Esophagus squamous epithelium (tissue), 4 donors: Measurements from ENCODE around the gene ACAP1.

ENCODE experiments used
- CTCF ChIP-seq, 6 experiments: fragments of 450-650 bp in 4 of 6; fragments of 200-600 bp in 2 of 6; sonication (generic) in 2 of 6; IDR thresholded peaks; one replicate each; pipeline ENCODE4 v1.5.1; 2016 to 2019; ENCODE audit warnings: antibody characterized with exemption in 6 of 6, mild to moderate bottlenecking in 4 of 6, moderate library complexity in 4 of 6
- POLR2A ChIP-seq, 4 donors: fragments of 450-650 bp; IDR thresholded peaks; one replicate each; pipeline ENCODE4 v1.6.1; 2017; ENCODE audit warnings: antibody characterized with exemption in 4 of 4, mild to moderate bottlenecking in 4 of 4, moderate library complexity in 3 of 4

GRCh38 chr17:7347630-7348477, 11.5 kb downstream of the ACAP1 start:
- no peak for TF ChIP-seq CTCF (IDR thresholded peaks at IDR 0.05)
- TF ChIP-seq POLR2A (IDR thresholded peaks at IDR 0.05): no peak
